HG03135 (cell line): ENCODE measurements around the gene DLG2.
"Not testable (repeated sequence)": the region's sequence is repeated elsewhere in the genome, so short reads cannot be mapped to it uniquely, and the experiment has no call there.

Source experiments
- ATAC-seq: cut with Tn5 transposase; IDR thresholded peaks from one replicate; pipeline ENCODE4 v1.9.1; 2021; ENCODE audit warnings: mild to moderate bottlenecking, moderate library complexity; ENCODE audit not compliant: unreplicated experiment

DLG2 gene

DNA sequence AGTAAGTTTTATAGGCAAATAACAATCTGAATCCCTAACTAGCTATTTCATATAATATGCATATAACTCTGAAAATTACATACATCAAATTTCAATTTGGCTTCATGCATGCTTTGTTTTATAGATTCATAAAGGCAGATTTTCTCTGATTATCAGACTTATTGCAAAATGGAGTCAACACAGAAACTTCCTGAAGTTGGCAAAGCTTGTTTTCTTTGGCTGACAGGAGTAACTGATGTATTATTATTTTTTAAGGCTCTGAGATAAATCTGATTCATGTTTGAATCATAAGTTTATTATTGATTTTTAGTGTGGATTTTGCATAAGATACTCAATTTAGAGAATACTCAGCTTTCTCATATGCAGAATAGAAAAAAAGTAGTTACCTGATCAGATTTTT is 1984.6 kb downstream of the DLG2 start:
- no peak for ATAC-seq

GRCh38 chr11:83641511-83641910 is 1985.6 kb downstream of the DLG2 start:
- ATAC-seq = no peak

GRCh38 chr11:83639995-83640758 is 1987.0 kb downstream of the DLG2 start:
- no peak for ATAC-seq

- no peak for ATAC-seq
Measured at GRCh38 chr11:83635166-83635565, 1992.0 kb downstream of the DLG2 start.

GRCh38 chr11:83630211-83630610 is 1996.9 kb downstream of the DLG2 start:
- ATAC-seq = no peak

DNA sequence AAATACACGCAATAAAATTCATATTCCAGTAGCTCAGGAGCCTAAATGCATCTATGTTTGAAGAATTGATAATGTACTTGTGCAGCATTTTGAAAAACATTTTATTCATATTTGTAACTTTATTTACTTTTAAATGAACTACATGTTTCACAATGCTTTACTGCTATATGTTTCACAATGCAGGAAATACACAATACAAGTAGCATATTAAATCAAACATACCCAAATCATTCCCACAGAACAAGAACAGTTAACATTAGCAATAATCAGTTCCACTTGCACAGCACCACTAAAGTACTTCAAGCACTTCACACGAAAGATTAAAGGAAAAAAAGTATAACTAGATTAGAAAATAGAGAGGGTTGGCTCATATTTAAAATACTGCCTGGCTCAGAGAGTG is 1997.4 kb downstream of the DLG2 start:
- no peak for ATAC-seq

DNA sequence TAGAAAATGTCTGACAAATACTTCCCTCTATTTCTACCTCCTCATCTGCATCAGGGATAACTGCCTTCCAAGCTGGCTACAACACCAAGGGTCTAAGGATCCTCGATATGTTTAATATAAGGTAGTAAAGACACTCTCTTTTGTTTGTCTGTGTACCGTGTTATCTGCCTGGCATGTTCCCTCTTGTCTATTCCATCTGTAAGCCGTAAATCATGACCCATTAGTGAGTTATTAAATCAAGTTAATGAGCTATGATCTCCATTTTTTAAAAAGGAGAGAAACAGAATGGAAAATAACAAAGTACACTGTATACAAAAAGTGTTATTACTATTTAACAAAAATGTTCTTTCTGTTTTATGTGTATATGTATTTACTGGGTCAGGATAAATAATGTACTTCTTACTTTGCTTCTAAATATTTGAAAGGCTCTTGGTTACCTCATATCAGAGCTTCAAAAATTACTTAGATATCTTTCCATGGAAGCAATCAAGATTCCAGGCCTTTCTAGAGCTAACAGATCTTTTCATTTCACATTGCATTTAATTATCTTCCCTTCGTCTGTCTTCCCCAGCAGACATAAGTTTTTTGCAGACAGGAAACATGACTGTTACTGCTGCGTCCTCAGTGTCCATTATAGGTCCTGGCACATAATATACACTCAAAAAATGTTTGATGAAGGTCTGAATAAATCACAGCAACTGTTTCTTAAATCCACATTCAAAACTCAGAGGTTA is 1998.4 kb downstream of the DLG2 start:
- no peak for ATAC-seq

GRCh38 chr11:83625336-83625735 is 2001.8 kb downstream of the DLG2 start:
- ATAC-seq = no peak

GRCh38 chr11:83617671-83618070 is 2009.5 kb downstream of the DLG2 start:
- ATAC-seq = no peak

GRCh38 chr11:83613767-83614121 is 2013.4 kb downstream of the DLG2 start:
- ATAC-seq = peak; percentile 26

GRCh38 chr11:83612891-83613766 is 2014.0 kb downstream of the DLG2 start:
- peak; percentile 74 for ATAC-seq

GRCh38 chr11:83611600-83611999 is 2015.5 kb downstream of the DLG2 start:
- ATAC-seq = no peak

DNA sequence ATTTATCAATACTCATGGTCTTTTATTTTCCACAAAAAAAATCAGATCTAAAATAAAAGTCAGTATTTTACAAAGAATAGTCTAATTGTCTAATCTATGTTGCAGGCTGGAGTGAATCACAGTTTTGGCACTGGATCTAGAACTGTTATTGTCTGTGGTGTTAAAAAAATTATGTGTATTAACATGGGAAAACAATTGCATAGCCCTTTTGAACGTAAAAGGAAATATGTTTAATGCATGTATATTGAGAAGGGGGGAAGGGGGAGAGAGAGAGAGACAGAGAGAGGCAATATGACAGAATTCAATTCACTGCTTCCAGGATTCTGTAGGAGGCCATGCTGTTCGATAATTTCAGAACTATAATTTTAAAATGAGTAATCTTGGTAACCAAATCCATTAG is 2016.1 kb downstream of the DLG2 start:
- ATAC-seq = no peak

DNA sequence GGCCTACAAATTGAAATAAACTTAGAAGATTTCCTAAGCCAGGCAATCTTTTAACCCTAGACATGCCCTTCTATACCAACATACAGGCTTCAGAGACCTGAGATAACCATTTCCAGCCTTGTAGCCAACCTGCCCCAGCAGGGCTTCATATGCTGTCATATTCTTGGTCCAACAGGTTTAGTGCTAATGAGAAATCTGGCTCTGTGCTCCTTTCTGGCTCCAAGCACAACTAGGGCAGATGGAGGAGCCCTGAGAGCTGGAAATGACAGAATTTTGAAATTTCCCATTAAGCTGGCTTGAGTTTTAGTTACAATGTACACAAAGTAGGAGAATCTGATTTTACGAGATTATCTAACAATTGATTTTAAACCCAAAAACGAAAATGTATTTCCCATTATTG is 2018.0 kb downstream of the DLG2 start:
- ATAC-seq = no peak

DNA sequence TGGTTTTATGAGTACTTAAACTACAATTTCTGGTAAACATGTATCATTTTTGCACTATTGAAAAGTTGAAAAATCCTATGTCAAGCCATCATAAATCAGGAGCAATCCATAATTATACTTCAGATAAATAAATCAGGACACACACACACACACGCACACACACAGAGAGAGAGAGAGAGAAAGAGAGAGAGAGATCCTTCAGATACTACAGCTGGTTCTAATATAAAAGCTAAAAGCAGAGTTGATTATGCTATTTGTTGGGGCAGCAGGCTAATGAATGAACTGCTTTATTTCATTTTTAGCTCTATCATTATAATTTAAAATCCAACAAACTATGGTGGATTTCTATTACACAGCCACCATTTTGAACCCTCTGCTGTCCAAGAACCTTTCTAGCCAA is 2018.6 kb downstream of the DLG2 start:
- no peak for ATAC-seq

GRCh38 chr11:83601914-83602527 is 2025.1 kb downstream of the DLG2 start:
- no peak for ATAC-seq

DNA sequence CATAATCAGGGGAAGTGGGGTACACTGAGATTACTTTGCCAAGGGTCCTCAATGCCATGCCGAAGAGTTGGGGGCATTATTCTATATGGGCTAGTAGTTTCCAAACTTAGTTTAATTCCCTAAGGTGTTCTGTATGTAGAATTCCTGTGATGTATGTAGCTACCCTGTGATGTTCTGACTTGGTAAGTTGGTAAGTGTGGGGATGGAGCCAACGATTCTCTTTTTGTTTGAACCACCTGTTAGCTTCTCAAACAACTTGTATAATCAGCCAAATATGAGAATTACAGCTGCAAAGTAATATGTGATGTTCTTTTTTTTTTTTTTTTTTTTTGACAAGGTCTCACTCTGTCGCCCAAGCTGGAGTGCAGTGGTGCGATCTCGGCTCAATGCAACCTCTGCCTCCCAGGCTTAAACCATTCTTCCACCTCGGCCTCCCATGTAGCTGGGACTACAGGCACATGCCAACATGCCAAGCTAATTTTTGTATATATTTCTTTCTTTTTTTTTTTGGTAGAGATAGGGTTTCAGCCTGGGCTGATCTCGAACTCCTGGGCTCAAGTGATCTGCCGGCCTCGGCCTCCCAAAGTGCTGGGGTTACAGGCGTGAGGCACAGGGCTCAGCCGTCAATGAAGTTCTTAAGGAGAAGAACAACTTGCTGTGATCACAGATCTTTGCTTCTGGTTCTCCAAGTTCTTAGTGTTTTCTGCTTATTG is 2025.8 kb downstream of the DLG2 start:
- no peak for ATAC-seq

DNA sequence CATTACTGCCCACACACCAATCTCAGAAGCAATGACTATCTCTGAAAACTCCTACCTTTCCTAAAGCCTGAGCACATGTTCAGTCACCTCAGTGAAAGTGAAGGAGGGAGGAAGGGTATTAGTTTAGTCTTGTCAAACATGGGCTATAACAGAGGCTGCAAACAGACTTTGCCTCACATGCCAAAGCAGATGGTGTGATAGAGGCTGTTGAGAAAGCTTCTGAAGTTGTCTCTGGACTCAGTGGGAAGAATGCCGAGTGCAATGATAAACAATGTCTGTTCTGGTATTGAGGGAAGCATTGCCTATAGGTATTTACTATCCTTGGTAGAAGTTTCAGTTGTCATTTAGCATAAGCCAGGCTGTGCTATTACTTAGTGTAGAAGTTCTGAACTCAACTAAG is 2026.5 kb downstream of the DLG2 start:
- ATAC-seq = no peak

GRCh38 chr11:83599066-83599465 is 2028.1 kb downstream of the DLG2 start:
- no peak for ATAC-seq

GRCh38 chr11:83587797-83588196 is 2039.3 kb downstream of the DLG2 start:
- ATAC-seq = not testable (repeated sequence)
